ENCODE measurements around the gene GGTLC1.

- TF ChIP-seq CTCF (IDR thresholded peaks at IDR 0.05) (no peak), POLR2A (IDR thresholded peaks at IDR 0.05) (no peak)
These were observed 38.6 kb upstream of the GGTLC1 start for GRCh38 chr20:24027229-24027628.

Measured in heart left ventricle (tissue), 13 donors.